HTR-8/SVneo (cell line): ENCODE measurements around the gene CCDC180.
"Not testable (repeated sequence)": the region's sequence is repeated elsewhere in the genome, so short reads cannot be mapped to it uniquely, and the experiment has no call there.

Experiments
- DNase-seq: peaks from one replicate; pipeline ENCODE4 v3.0.0; 2011; ENCODE audit warnings: low spot score, mixed read lengths; ENCODE audit not compliant: insufficient read length
- FAIRE-seq: peaks from 2 replicates; lab custom pipeline; 2011; peaks lifted over from hg19 to GRCh38; lab: Jason Lieb, UNC

The CCDC180 gene

GRCh38 chr9:97310023-97310422, 2.6 kb downstream of the CCDC180 start:
- FAIRE-seq (no peak), DNase-seq (no peak)

GRCh38 chr9:97310896-97311295, 3.4 kb downstream of the CCDC180 start:
- FAIRE-seq = no peak
- DNase-seq = no peak

- no peak for FAIRE-seq
Measured at GRCh38 chr9:97311798-97312500, 4.5 kb downstream of the CCDC180 start.

GRCh38 chr9:97312556-97312955, 5.1 kb downstream of the CCDC180 start:
- FAIRE-seq (no peak), DNase-seq (no peak)

More at GRCh38 chr9:97311798-97312500, 4.5 kb downstream of the CCDC180 start:
- DNase-seq = no peak

GRCh38 chr9:97313243-97313642, 5.8 kb downstream of the CCDC180 start:
- no peak for FAIRE-seq
- no peak for DNase-seq

GRCh38 chr9:97313746-97314145, 6.3 kb downstream of the CCDC180 start:
- FAIRE-seq (no peak), DNase-seq (no peak)

- FAIRE-seq (no peak), DNase-seq (no peak)
Measured at GRCh38 chr9:97314503-97314902, 7.0 kb downstream of the CCDC180 start.

- no peak for DNase-seq
- FAIRE-seq = no peak
Measured at GRCh38 chr9:97315550-97315949, 8.1 kb downstream of the CCDC180 start.

GRCh38 chr9:97316904-97317303, 9.4 kb downstream of the CCDC180 start:
- no peak for FAIRE-seq
- no peak for DNase-seq

- FAIRE-seq (no peak), DNase-seq (no peak)
Measured at GRCh38 chr9:97318433-97318832, 11.0 kb downstream of the CCDC180 start.

GRCh38 chr9:97319395-97319794, 11.9 kb downstream of the CCDC180 start:
- DNase-seq (no peak), FAIRE-seq (no peak)

- no peak for DNase-seq
- FAIRE-seq = no peak
Measured at GRCh38 chr9:97320080-97320642, 12.7 kb downstream of the CCDC180 start.

GRCh38 chr9:97321251-97321650, 13.8 kb downstream of the CCDC180 start:
- no peak for DNase-seq
- no peak for FAIRE-seq

- FAIRE-seq (no peak), DNase-seq (no peak)
Measured at GRCh38 chr9:97321691-97322090, 14.2 kb downstream of the CCDC180 start.

- FAIRE-seq (no peak), DNase-seq (no peak)
Measured at GRCh38 chr9:97322105-97322504, 14.6 kb downstream of the CCDC180 start.

GRCh38 chr9:97324954-97325353, 17.5 kb downstream of the CCDC180 start:
- FAIRE-seq (no peak), DNase-seq (no peak)

- no peak for DNase-seq
- no peak for FAIRE-seq
Measured at GRCh38 chr9:97327562-97327961, 20.1 kb downstream of the CCDC180 start.

- no peak for FAIRE-seq
- DNase-seq = no peak
Measured at GRCh38 chr9:97332993-97333392, 25.5 kb downstream of the CCDC180 start.

GRCh38 chr9:97335622-97336021, 28.2 kb downstream of the CCDC180 start:
- not testable (repeated sequence) for FAIRE-seq, DNase-seq

GRCh38 chr9:97348871-97349270, 41.4 kb downstream of the CCDC180 start:
- no peak for DNase-seq
- FAIRE-seq = no peak

- FAIRE-seq (no peak), DNase-seq (no peak)
Measured at GRCh38 chr9:97349400-97349799, 41.9 kb downstream of the CCDC180 start.

GRCh38 chr9:97354637-97355036, 47.2 kb downstream of the CCDC180 start:
- DNase-seq = no peak
- no peak for FAIRE-seq
